GM12874 (cell line): ENCODE data around the gene USH1C.

Experiments
- TF ChIP-seq, protein P1 (sequence below): IDR thresholded peaks from 2 replicates; pipeline ENCODE4 v1.5.1; 2011; ENCODE audit warnings: low read depth, mild to moderate bottlenecking, control low read depth, low read length, moderate library complexity; ENCODE audit not compliant: insufficient read depth

USH1C gene

DNA sequence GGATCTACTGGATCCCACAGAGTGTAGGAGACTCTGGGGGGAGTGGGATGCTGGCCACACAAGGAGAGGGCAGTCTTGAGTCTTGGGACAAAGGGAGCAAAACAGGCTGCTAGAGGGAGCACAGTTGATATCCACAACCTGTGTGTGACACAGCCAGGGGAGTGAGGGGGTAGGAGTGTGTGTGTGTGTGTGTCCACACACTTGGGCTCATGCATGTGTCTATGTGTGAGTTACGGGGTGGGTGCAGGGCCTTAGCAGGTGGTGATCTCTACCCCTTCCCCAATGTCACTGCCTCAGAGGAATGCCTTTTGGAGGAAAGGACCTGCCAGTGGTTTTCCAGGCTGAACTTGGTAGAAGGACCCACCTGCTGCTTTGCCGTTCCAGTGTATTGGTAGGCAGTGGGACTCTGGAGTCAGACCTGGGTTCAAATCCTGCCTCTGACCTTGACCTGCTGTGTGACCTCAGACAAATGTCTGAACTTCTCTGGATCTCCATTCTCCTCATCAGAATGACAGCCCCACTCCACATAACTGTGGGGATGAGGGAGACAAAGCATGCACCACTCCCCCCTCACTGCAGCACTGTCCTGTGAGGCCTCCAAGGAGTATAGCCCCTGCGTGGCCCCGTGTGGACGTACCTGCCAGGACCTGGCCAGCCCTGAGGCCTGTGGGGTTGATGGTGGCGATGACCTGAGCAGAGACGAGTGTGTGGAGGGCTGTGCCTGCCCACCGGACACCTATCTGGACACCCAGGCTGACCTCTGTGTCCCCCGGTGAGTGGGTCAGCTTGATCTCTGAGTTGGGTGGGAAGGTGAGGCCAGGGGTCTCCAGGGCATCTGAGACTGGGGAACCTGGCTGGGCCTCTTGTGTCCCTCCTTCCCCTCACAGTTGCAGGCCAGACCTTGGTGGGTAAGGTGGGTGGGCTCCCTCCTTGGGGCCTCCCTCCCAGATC lies 30.2 kb upstream of the USH1C start:
- TF ChIP-seq, protein P1, sequence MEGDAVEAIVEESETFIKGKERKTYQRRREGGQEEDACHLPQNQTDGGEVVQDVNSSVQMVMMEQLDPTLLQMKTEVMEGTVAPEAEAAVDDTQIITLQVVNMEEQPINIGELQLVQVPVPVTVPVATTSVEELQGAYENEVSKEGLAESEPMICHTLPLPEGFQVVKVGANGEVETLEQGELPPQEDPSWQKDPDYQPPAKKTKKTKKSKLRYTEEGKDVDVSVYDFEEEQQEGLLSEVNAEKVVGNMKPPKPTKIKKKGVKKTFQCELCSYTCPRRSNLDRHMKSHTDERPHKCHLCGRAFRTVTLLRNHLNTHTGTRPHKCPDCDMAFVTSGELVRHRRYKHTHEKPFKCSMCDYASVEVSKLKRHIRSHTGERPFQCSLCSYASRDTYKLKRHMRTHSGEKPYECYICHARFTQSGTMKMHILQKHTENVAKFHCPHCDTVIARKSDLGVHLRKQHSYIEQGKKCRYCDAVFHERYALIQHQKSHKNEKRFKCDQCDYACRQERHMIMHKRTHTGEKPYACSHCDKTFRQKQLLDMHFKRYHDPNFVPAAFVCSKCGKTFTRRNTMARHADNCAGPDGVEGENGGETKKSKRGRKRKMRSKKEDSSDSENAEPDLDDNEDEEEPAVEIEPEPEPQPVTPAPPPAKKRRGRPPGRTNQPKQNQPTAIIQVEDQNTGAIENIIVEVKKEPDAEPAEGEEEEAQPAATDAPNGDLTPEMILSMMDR = no peak

DNA sequence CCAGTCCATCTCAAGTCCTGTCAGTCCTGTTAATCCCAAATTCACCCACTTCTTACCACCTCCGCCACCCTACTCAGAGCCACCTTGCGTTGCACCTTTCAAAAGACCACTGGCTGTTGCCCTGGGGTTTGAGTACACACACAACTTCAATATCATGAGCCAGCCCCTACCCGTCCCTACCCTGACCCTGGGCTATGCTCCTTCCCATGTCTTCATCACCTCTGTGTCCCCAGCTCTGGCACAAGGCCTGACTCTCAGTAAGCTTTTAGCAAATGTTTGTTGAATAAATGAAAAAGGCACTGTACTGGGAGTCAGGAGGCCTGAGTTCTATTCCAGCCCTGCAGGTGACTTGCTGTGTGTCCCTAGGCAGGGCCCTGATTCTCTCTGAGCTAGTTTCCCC lies 29.3 kb upstream of the USH1C start:
- TF ChIP-seq, protein P1 = no peak

DNA sequence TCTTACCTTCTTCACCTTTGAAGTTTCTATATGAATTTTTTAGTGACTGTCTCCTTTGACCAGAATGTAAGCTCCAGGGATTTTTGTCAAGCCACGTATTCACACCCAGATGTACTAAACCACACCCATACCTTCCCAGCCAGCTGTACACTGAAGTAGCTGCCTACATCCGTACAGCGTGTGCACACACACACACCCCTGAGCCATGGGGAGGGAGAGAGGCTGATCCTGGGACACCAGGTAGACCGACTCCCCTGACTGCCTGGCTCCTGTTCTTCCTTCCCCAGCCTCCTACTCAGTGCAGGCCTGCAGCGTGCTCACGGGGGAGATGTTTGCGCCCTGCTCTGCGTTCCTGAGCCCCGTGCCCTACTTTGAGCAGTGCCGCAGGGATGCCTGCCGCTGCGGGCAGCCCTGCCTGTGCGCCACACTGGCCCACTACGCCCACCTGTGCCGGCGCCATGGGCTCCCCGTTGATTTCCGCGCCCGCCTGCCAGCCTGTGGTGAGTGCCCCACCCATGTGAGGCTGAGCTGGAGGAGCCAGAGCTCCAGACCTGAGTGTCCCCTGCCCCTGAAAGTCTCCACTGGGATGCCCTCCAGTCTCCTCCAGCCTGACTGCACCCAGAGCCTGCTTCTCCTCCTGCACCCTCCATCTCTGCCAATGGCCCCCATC lies 28.7 kb upstream of the USH1C start:
- TF ChIP-seq, protein P1 = no peak

DNA sequence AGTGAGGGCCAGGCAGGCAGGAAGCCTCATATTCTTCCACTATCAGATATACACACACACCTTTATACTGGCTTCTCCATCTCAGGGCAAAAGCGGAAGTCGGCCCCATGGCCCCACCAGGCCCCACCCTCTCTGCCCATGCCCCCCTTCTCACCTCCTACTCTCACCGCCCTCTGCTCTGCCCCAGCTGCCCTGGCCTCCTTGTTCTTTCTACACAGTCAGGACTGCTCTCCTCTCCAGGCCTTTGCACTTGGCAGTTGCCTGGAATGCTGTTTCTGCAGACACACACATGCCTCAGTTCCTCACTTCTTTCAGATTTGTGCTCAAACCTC lies 28.1 kb upstream of the USH1C start:
- TF ChIP-seq, protein P1 = no peak

DNA sequence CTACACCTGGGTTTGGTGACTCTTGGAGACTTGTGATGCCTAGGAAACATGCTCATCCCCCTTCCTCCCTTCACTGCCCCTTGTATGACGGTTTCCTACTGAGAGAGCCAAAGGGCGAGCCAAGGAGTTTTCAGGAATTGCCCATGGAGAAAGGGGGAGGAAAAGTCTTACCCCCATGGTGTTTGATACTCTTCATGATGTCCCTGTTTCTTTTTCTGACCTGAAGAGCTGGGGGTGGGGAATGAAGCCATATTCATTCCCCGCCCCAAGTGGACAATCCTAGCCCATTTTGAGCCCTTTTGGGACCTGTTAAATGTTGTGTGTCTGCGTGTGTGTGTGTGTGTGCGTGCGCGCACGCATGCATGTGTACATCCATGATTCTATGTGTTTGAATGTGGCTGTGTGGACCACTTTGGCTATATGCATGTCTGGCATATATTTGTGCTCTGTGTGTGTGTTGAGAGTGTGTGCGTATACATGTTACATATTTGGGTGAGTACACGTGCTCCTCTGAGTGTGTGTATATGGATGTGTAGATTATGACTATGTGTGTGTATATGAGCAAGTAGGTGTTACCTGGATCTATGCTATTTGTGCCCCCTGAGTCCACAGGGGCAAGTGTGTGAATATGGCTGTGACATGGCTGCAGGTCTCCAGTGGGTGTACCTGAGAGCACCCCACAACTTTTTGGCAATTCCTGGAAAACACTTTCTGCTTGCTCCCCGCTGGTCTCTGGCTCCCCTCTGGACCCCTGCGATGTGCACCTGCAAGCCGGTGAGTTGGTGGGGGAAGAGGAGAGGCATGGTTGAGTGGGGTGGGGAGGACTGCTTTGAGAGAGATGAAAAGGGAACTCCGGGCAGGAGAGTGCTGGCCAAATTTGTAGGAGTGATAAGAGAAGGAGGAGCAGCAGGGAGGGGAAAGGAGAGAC lies 27.5 kb upstream of the USH1C start:
- TF ChIP-seq, protein P1 = no peak

DNA sequence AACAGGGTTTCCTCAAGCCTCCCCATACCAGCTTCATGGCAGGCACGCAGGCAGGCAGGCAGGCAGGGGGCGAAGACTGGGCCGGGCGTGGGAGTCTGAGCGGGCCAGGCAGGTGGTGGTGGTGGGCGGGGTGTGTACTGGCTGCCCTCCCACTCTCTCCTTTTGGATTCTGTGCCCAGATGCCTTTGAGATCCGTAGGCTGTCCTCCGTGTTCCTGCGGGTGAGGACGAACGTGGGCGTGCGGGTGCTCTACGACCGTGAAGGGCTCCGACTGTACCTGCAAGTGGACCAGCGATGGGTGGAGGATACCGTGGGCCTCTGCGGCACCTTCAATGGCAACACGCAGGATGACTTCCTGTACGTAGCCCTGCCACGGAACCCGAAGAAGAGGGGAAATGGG lies 25.8 kb upstream of the USH1C start:
- TF ChIP-seq, protein P1 = no peak

DNA sequence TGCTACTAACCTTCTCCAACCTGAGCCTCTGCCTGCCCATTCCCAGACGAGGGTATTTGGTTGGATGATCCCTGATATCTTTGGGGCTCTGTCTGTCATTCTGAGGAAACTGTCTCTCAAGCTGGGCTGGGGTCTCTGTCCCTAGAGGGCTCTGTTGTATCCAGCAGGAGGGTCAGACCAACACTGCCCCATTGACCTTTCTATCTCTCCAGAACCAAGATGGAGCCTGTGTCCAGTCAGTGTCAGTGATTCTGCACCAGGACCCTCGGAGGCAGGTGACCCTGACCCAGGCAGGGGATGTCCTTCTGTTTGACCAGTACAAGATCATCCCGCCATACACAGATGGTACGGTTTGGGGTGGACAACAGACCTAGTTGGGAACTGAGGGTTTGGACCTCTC lies 24.7 kb upstream of the USH1C start:
- TF ChIP-seq, protein P1 = no peak
